Uterus (tissue), 2 donors: Measurements from ENCODE around the gene RGS1.

Source experiments
- POLR2A ChIP-seq, 2 donors: fragments of 450-650 bp; IDR thresholded peaks; one replicate each; pipeline ENCODE4 v1.6.1; 2016; ENCODE audit warnings: antibody characterized with exemption in 2 of 2, mild to moderate bottlenecking in 1 of 2, moderate library complexity in 1 of 2
- TF ChIP-seq, protein P1 (sequence below), 4 experiments: fragments of 200-600 bp in 2 of 4; fragments of 450-650 bp in 2 of 4; sonication (generic) in 2 of 4; IDR thresholded peaks; one replicate each; pipeline ENCODE4 v1.5.1; 2016 to 2019; ENCODE audit warnings: antibody characterized with exemption in 4 of 4, mild to moderate bottlenecking in 2 of 4, moderate library complexity in 1 of 4

GRCh38 chr1:192584866-192585265 is 9.3 kb downstream of the RGS1 start:
- TF ChIP-seq, protein P1, sequence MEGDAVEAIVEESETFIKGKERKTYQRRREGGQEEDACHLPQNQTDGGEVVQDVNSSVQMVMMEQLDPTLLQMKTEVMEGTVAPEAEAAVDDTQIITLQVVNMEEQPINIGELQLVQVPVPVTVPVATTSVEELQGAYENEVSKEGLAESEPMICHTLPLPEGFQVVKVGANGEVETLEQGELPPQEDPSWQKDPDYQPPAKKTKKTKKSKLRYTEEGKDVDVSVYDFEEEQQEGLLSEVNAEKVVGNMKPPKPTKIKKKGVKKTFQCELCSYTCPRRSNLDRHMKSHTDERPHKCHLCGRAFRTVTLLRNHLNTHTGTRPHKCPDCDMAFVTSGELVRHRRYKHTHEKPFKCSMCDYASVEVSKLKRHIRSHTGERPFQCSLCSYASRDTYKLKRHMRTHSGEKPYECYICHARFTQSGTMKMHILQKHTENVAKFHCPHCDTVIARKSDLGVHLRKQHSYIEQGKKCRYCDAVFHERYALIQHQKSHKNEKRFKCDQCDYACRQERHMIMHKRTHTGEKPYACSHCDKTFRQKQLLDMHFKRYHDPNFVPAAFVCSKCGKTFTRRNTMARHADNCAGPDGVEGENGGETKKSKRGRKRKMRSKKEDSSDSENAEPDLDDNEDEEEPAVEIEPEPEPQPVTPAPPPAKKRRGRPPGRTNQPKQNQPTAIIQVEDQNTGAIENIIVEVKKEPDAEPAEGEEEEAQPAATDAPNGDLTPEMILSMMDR (IDR thresholded peaks at IDR 0.05) = no peak
- TF ChIP-seq POLR2A (IDR thresholded peaks at IDR 0.05) = no peak
